ENCODE results near the gene GOLGA1.

DNA sequence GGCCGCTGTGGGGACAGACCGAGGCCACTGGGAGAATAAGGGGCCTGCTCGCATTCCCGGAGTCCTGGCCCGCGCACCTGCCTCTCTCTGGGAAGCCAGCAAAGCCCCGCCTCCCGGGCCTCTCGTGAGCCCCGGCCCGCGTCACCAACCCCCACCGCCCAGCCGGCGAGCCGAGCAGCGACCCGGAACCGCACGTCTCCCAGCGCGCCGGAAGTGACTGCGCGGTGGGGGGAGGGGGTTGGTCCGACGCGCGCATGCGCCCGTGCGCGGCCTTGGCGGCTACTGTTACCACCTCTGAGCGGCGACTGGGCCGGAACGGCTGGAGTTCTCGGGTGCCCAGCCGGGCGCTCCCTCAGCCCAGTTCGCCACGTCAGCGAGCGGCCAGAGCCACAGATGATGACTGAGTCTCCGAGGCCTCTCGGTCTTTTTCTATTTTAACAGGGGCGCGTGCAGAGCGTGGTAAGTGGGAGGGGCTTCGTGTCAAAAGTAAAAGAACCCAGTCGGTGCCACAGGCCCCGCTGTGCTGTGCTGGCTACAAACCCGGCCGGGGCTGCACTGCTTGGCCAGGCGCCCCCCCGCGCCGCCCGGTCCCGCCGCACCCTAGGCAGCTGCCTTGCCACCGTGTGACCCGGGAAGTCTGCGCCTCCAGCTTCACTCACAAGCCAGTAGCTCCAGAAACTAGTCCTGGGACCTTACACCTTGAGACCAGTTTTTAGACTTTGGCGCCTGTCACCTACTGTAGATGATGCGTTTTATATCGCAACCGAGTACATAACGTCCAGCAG is at the start of gene GOLGA1:
- TF ChIP-seq, protein P1, sequence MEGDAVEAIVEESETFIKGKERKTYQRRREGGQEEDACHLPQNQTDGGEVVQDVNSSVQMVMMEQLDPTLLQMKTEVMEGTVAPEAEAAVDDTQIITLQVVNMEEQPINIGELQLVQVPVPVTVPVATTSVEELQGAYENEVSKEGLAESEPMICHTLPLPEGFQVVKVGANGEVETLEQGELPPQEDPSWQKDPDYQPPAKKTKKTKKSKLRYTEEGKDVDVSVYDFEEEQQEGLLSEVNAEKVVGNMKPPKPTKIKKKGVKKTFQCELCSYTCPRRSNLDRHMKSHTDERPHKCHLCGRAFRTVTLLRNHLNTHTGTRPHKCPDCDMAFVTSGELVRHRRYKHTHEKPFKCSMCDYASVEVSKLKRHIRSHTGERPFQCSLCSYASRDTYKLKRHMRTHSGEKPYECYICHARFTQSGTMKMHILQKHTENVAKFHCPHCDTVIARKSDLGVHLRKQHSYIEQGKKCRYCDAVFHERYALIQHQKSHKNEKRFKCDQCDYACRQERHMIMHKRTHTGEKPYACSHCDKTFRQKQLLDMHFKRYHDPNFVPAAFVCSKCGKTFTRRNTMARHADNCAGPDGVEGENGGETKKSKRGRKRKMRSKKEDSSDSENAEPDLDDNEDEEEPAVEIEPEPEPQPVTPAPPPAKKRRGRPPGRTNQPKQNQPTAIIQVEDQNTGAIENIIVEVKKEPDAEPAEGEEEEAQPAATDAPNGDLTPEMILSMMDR (optimal IDR thresholded peaks at IDR 0.05 in 1 of 3, IDR thresholded peaks at IDR 0.05 in 1 of 3, conservative IDR thresholded peaks at IDR 0.05 in 1 of 3; ENCODE audit: extremely low read depth in 1 of 3, insufficient read depth in 2 of 3, low read length in 3 of 3): no peak
- no peak for TF ChIP-seq EZH2 (IDR thresholded peaks at IDR 0.05; ENCODE audit: low read length)
